Sigmoid colon (tissue), 4 donors: ENCODE measurements around the gene BRINP1.

ENCODE experiments used
- CTCF ChIP-seq, 4 experiments: fragments of 450-650 bp in 3 of 4; fragments of 200-600 bp in 1 of 4; IDR thresholded peaks; one replicate each; pipeline ENCODE4 v1.5.1; 2016 to 2019; ENCODE audit warnings: antibody characterized with exemption in 4 of 4, mild to moderate bottlenecking in 3 of 4, moderate library complexity in 2 of 4
- EP300 ChIP-seq, 4 donors: sonication (generic); formaldehyde crosslinking; IDR thresholded peaks; one replicate each; pipeline ENCODE4 v1.6.1; 2017; ENCODE audit warnings: antibody characterized with exemption in 4 of 4
- POLR2A ChIP-seq, 2 donors: fragments of 450-650 bp; IDR thresholded peaks; one replicate each; pipeline ENCODE4 v1.6.1; 2016; ENCODE audit warnings: antibody characterized with exemption in 2 of 2, mild to moderate bottlenecking in 2 of 2, moderate library complexity in 2 of 2

GRCh38 chr9:119252671-119253299 is 116.5 kb downstream of the BRINP1 start:
- TF ChIP-seq CTCF (IDR thresholded peaks at IDR 0.05): no peak
- TF ChIP-seq POLR2A (IDR thresholded peaks at IDR 0.05): no peak
- TF ChIP-seq EP300 (IDR thresholded peaks at IDR 0.05): no peak
